HCT116 (cell line): ENCODE results near the gene ETFA. TPM values are rescaled to one million over a fixed set of nuclear protein-coding genes. Genes with fewer than 3 reads are reported as not detected.

Experiments used
- ATAC-seq: fragments of 200-7000 bp; cut with Tn5 transposase; 2 replicates; pipeline ENCODE4 v1.9.1; 2020; ENCODE audit warnings: mild to moderate bottlenecking, moderate library complexity
- BruUV-seq: library from RNA; stranded (reverse); fragments of 400-500 nt; replicated peaks from 2 replicates; lab custom pipeline; 2021; lab: Mats Ljungman, UMichigan
- CTCF ChIA-PET: fragments of 300-600 bp; sonication (Branson Sonifier 250); formaldehyde crosslinking; loops from one replicate; lab custom pipeline; 2021; ENCODE audit warnings: antibody characterized with exemption; lab: Charles Lee
- POLR2A ChIA-PET: fragments of 300-600, 350-600 bp; sonication (Branson Sonifier 250); formaldehyde crosslinking; loops from one replicate; lab custom pipeline; 2021; ENCODE audit warnings: antibody characterized with exemption; lab: Charles Lee
- RAD21 ChIA-PET, 2 experiments: fragments of 300-600 bp; sonication (Branson Sonifier 250); formaldehyde crosslinking; loops; one replicate each; lab custom pipeline; 2023; ENCODE audit warnings: low total read pairs in 2 of 2; ENCODE audit not compliant: uncharacterized antibody in 2 of 2, unreplicated experiment in 2 of 2, low non-redundant PET in 1 of 2; lab: Charles Lee
- DNase-seq: peaks from one replicate; pipeline ENCODE4 v3.0.0-alpha.2; 2010; ENCODE audit warnings: low read depth, low spot score
- H2AFZ ChIP-seq: fragments of 200-600 bp; shearing (Covaris generic), sonication (generic); 2 replicates; pipeline ENCODE4 v1.6.1; 2017; ENCODE audit warnings: low read depth, mixed run types, mixed read lengths, antibody characterized with exemption, low read length; ENCODE audit not compliant: poor library complexity, severe bottlenecking
- H3K27ac ChIP-seq: 2 replicates; pipeline ENCODE4 v1.5.1; 2012; ENCODE audit warnings: low read depth, low read length
- H3K27me3 ChIP-seq: fragments of 200-600 bp; sonication (generic); 2 replicates; pipeline ENCODE4 v1.6.1; 2016; ENCODE audit warnings: mixed run types, low read length, mixed read lengths; ENCODE audit not compliant: insufficient read depth
- H3K36me3 ChIP-seq, 2 experiments: fragments of 200-500 bp in 1 of 2; fragments of 200-600 bp in 1 of 2; sonication (Bioruptor generic) in 1 of 2; sonication (generic) in 1 of 2; 2 replicates each; pipeline versions ENCODE4 v1.5.1 to v1.6.1; 2014 to 2016; ENCODE audit warnings: low read length in 2 of 2, inconsistent platforms in 1 of 2, mixed read lengths in 1 of 2, mixed run types in 1 of 2; ENCODE audit not compliant: insufficient read depth in 2 of 2, control insufficient read depth in 1 of 2
- H3K4me1 ChIP-seq, 2 experiments: fragments of 200-600 bp in 1 of 2; sonication (generic) in 1 of 2; 2 replicates each; pipeline versions ENCODE4 v1.5.1 to v1.6.1; 2012 to 2017; ENCODE audit warnings: low read length in 2 of 2, inconsistent platforms in 1 of 2, mild to moderate bottlenecking in 1 of 2, mixed read lengths in 1 of 2, mixed run types in 1 of 2, moderate library complexity in 1 of 2; ENCODE audit not compliant: insufficient read depth in 2 of 2, control insufficient read depth in 1 of 2
- H3K4me2 ChIP-seq: fragments of 200-600 bp; sonication (generic); 2 replicates; pipeline ENCODE4 v1.6.1; 2017; ENCODE audit warnings: mixed run types, low read length, mixed read lengths
- H3K4me3 ChIP-seq, 2 experiments: fragments of 200-600 bp in 1 of 2; sonication (generic) in 1 of 2; replicated peaks in 1 of 2; 2 replicates each; pipeline ENCODE4 v1.5.1; 2011 to 2016; ENCODE audit warnings: low read length in 2 of 2, control low read depth in 1 of 2, low read depth in 1 of 2, mild to moderate bottlenecking in 1 of 2, mixed read lengths in 1 of 2, mixed run types in 1 of 2
- H3K79me2 ChIP-seq: fragments of 200-600 bp; sonication (generic); 2 replicates; pipeline ENCODE4 v1.6.1; 2017; ENCODE audit warnings: mild to moderate bottlenecking, mixed run types, low read length, moderate library complexity, mixed read lengths; ENCODE audit not compliant: insufficient read depth
- H3K9ac ChIP-seq: fragments of 200-600 bp; sonication (generic); 2 replicates; pipeline ENCODE4 v1.6.1; 2016; ENCODE audit warnings: low read length, mixed read lengths
- H3K9me2 ChIP-seq: fragments of 200-600 bp; sonication (generic), shearing (Covaris generic); 2 replicates; pipeline ENCODE4 v1.6.1; 2017; ENCODE audit warnings: mixed run types, mild to moderate bottlenecking, moderate library complexity; ENCODE audit not compliant: insufficient read depth
- H3K9me3 ChIP-seq, 2 experiments: fragments of 200-500 bp in 1 of 2; fragments of 200-600 bp in 1 of 2; sonication (Bioruptor generic) in 1 of 2; sonication (generic) in 1 of 2; 2 replicates each; pipeline ENCODE4 v1.6.1; 2014 to 2017; ENCODE audit warnings: low read length in 2 of 2, mixed read lengths in 2 of 2, inconsistent platforms in 1 of 2, low read depth in 1 of 2, mild to moderate bottlenecking in 1 of 2, mixed run types in 1 of 2, moderate library complexity in 1 of 2; ENCODE audit not compliant: control insufficient read depth in 1 of 2, insufficient read depth in 1 of 2
- H4K20me1 ChIP-seq: fragments of 200-600 bp; sonication (generic), shearing (Covaris generic); 2 replicates; pipeline ENCODE4 v1.6.1; 2017; ENCODE audit warnings: mixed run types, mild to moderate bottlenecking, moderate library complexity; ENCODE audit not compliant: insufficient read depth
- EGR1 ChIP-seq: IDR thresholded peaks from 2 replicates; pipeline ENCODE4 v1.6.1; 2012; ENCODE audit warnings: low read depth
- ELF1 ChIP-seq: IDR thresholded peaks from 2 replicates; pipeline ENCODE4 v1.6.1; 2012; ENCODE audit warnings: low read depth, borderline replicate concordance
- EZH2 ChIP-seq: fragments of 200-600 bp; sonication (generic); IDR thresholded peaks from 2 replicates; pipeline ENCODE4 v1.6.1; 2017; ENCODE audit warnings: antibody characterized with exemption, mixed run types
- EZH2phosphoT487 ChIP-seq: fragments of 200-600 bp; IDR thresholded peaks from 2 replicates; pipeline ENCODE4 v1.6.1; 2018; ENCODE audit warnings: antibody characterized with exemption, borderline replicate concordance
- FOSL1 ChIP-seq: IDR thresholded peaks from 2 replicates; pipeline ENCODE4 v1.6.1; 2012; ENCODE audit warnings: low read depth
- JUND ChIP-seq: IDR thresholded peaks from 2 replicates; pipeline ENCODE4 v1.6.1; 2012
- POLR2A ChIP-seq: IDR thresholded peaks from 2 replicates; pipeline ENCODE4 v1.7.0; 2011; ENCODE audit warnings: borderline replicate concordance; ENCODE audit not compliant: insufficient read depth, insufficient read length; ENCODE audit errors: extremely low read depth
- POLR2AphosphoS5 ChIP-seq: IDR thresholded peaks from 2 replicates; pipeline ENCODE4 v1.6.1; 2011; ENCODE audit warnings: mild to moderate bottlenecking, low read depth, low read length, moderate library complexity
- RAD21 ChIP-seq: IDR thresholded peaks from 2 replicates; pipeline ENCODE4 v1.6.1; 2012; ENCODE audit warnings: low read depth, mild to moderate bottlenecking
- SP1 ChIP-seq: IDR thresholded peaks from 2 replicates; pipeline ENCODE4 v1.6.1; 2012; ENCODE audit warnings: low read depth
- SRF ChIP-seq: IDR thresholded peaks from 2 replicates; pipeline ENCODE4 v1.6.1; 2012; ENCODE audit warnings: low read depth
- YY1 ChIP-seq: IDR thresholded peaks from 2 replicates; pipeline ENCODE4 v1.6.1; 2011; ENCODE audit warnings: low read length, low read depth, moderate library complexity, mild to moderate bottlenecking; ENCODE audit not compliant: insufficient replicate concordance; ENCODE audit errors: extremely low read depth
- ZFX ChIP-seq: fragments of 450-650 bp; IDR thresholded peaks from 2 replicates; pipeline ENCODE4 v1.6.1; 2017
- ZNF274 ChIP-seq: fragments of 200-500 bp; sonication (Bioruptor generic); IDR thresholded peaks from 2 replicates; pipeline ENCODE4 v1.6.1; 2014; ENCODE audit warnings: mild to moderate bottlenecking, low read depth, low read length, inconsistent platforms
- intact Hi-C: fragments of 100-400 bp; cut with micrococcal nuclease; formaldehyde crosslinking; loops from 2 replicates; pipeline ENCODE4 v1.10.0; 2022
- total RNA-seq: library from RNA; stranded (reverse); gene quantifications from one replicate; pipeline ENCODE4 v1.2.1, GENCODE V29; 2021; ENCODE audit not compliant: unreplicated experiment
- TF ChIP-seq, protein P1 (sequence below): IDR thresholded peaks from 2 replicates; pipeline ENCODE4 v1.6.1; 2012; ENCODE audit warnings: low read depth
- TF ChIP-seq, protein P2 (sequence below): IDR thresholded peaks from 2 replicates; pipeline ENCODE4 v1.6.1; 2012
- TF ChIP-seq, protein P3 (sequence below): IDR thresholded peaks from 2 replicates; pipeline ENCODE4 v1.6.1; 2012
- TF ChIP-seq, protein P4 (sequence below): IDR thresholded peaks from 2 replicates; pipeline ENCODE4 v1.6.1; 2011; ENCODE audit warnings: mild to moderate bottlenecking, low read length, moderate library complexity; ENCODE audit not compliant: insufficient replicate concordance; ENCODE audit errors: extremely low read depth

Gene ETFA
- total RNA-seq, 1 experiment from 2014 or later: 144 TPM

DNA sequence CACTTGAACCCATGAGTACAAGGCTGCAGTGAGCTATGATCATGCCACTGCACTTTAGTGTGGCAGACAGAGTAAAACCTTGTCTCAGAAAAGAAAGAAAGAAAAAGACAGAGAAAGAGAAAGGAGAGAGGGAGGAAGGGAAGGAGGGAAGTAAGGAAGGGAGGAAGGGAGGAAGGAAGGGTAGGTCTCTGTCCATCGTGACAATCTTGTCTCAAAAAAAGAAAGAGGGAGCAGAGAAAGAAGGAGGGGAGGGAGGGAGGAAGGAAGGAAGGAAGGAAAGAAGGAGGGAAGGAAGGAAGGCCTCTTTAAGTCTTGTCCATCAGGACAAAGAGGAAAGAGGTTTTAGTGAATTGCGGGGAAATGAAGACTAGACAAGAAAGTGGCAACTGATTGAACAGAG, 122.2 kb downstream of the ETFA start (continued):
- TF ChIP-seq, protein P1, sequence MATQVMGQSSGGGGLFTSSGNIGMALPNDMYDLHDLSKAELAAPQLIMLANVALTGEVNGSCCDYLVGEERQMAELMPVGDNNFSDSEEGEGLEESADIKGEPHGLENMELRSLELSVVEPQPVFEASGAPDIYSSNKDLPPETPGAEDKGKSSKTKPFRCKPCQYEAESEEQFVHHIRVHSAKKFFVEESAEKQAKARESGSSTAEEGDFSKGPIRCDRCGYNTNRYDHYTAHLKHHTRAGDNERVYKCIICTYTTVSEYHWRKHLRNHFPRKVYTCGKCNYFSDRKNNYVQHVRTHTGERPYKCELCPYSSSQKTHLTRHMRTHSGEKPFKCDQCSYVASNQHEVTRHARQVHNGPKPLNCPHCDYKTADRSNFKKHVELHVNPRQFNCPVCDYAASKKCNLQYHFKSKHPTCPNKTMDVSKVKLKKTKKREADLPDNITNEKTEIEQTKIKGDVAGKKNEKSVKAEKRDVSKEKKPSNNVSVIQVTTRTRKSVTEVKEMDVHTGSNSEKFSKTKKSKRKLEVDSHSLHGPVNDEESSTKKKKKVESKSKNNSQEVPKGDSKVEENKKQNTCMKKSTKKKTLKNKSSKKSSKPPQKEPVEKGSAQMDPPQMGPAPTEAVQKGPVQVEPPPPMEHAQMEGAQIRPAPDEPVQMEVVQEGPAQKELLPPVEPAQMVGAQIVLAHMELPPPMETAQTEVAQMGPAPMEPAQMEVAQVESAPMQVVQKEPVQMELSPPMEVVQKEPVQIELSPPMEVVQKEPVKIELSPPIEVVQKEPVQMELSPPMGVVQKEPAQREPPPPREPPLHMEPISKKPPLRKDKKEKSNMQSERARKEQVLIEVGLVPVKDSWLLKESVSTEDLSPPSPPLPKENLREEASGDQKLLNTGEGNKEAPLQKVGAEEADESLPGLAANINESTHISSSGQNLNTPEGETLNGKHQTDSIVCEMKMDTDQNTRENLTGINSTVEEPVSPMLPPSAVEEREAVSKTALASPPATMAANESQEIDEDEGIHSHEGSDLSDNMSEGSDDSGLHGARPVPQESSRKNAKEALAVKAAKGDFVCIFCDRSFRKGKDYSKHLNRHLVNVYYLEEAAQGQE: no peak
- no peak for TF ChIP-seq SRF
- TF ChIP-seq ZNF274: no peak

DNA sequence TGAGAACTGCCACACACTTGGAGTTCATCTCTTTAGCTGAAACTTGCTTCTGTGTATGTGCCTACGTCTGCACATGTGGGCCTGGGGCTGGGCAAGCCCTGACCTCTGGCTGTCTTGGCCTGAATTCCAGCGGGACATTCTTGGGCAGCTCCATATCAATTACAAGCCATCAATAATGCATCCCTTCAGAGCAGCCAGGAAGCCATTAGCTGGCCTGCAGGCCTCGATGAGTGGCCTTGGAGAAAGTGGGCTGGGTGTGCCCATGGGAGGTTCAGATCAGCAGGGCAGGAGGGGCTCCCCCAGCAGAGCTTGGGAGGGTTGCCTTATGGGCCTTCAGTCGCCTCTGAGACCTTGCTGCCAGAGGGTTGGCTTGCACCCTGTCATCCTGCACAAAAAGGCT, 124.1 kb downstream of the ETFA start:
- H3K4me1 ChIP-seq: peaks cover 0 to 20% of the 10 kb centered on the region in 2 experiments; a peak in 2 of 4 replicates
- no peaks in the 10 kb centered on the region for H4K20me1 ChIP-seq
- TF ChIP-seq EZH2 (no peak), SRF (no peak), POLR2A (no peak), POLR2AphosphoS5 (no peak), EZH2phosphoT487 (no peak), FOSL1 (no peak), EGR1 (no peak), RAD21 (no peak), ZFX (no peak), JUND (no peak), ELF1 (no peak), YY1 (no peak), SP1 (no peak), ZNF274 (no peak)
- TF ChIP-seq, protein P2, sequence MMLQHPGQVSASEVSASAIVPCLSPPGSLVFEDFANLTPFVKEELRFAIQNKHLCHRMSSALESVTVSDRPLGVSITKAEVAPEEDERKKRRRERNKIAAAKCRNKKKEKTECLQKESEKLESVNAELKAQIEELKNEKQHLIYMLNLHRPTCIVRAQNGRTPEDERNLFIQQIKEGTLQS: no peak
- TF ChIP-seq, protein P3, sequence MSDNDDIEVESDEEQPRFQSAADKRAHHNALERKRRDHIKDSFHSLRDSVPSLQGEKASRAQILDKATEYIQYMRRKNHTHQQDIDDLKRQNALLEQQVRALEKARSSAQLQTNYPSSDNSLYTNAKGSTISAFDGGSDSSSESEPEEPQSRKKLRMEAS: no peak
- TF ChIP-seq, protein P4, sequence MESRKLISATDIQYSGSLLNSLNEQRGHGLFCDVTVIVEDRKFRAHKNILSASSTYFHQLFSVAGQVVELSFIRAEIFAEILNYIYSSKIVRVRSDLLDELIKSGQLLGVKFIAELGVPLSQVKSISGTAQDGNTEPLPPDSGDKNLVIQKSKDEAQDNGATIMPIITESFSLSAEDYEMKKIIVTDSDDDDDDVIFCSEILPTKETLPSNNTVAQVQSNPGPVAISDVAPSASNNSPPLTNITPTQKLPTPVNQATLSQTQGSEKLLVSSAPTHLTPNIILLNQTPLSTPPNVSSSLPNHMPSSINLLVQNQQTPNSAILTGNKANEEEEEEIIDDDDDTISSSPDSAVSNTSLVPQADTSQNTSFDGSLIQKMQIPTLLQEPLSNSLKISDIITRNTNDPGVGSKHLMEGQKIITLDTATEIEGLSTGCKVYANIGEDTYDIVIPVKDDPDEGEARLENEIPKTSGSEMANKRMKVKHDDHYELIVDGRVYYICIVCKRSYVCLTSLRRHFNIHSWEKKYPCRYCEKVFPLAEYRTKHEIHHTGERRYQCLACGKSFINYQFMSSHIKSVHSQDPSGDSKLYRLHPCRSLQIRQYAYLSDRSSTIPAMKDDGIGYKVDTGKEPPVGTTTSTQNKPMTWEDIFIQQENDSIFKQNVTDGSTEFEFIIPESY: no peak
- ChIA-PET RAD21 (no interaction called here), POLR2A (interaction anchor here (0.8 kb wide), 1 partner anchor 149 kb away, joined by 3 read pairs; the partner anchor contains the start of gene ISL2), CTCF (no interaction called here)
- no peak for DNase-seq
- no peaks in the 10 kb centered on the region for H3K36me3 ChIP-seq
- no peak overlapping the region for H2AFZ ChIP-seq
- no peak overlapping the region for H3K4me2 ChIP-seq
- BruUV-seq: no TSS peak
- no peaks in the 10 kb centered on the region for H3K27me3 ChIP-seq
- H3K4me3 ChIP-seq: no peak overlapping the region
- intact Hi-C loops: no loop called here
- no peak overlapping the region for H3K9ac ChIP-seq
- H3K79me2 ChIP-seq: no peaks in the 10 kb centered on the region
- no peaks in the 10 kb centered on the region for H3K9me2 ChIP-seq
- no peaks in the 10 kb centered on the region for H3K9me3 ChIP-seq
- H3K27ac ChIP-seq: no peak overlapping the region
- ATAC-seq: no peak
